Measurements from ENCODE around the gene ALK. TPM values are rescaled to one million over a fixed set of nuclear protein-coding genes. Genes with fewer than 3 reads are reported as not detected.
"Not testable (repeated sequence)": the region's sequence is repeated elsewhere in the genome, so short reads cannot be mapped to it uniquely, and the experiment has no call there.

Gene ALK
- polyA plus RNA-seq, 3 donors: 0.02 to 1.0 (median 0.13) TPM

- 59 to 89% (median 77%) methylated on average over 2 to 3 of the region's 3 CpGs for WGBS, 3 donors
- H3K27ac ChIP-seq (ENCODE audit: low read depth, low read length): no peak overlapping the region
These were observed 145.0 kb downstream of the ALK start for GRCh38 chr2:29776406-29776805.

GRCh38 chr2:29775937-29776336 is 145.4 kb downstream of the ALK start:
- 68 to 95% (median 80%) methylated on average over 1 of the region's 1 CpG for WGBS, 3 donors
- H3K27ac ChIP-seq (ENCODE audit: low read depth, low read length): no peak overlapping the region

- 89 to 98% (median 94%) methylated on average over 6 of the region's 6 CpGs for WGBS, 3 donors
- no peak overlapping the region for H3K27ac ChIP-seq (ENCODE audit: low read depth, low read length)
These were observed 146.8 kb downstream of the ALK start for GRCh38 chr2:29774624-29775023.

- WGBS, 3 donors: 90 to 91% (median 91%) methylated on average over 3 of the region's 3 CpGs
- H3K27ac ChIP-seq (ENCODE audit: low read depth, low read length): no peak overlapping the region
These were observed 150.5 kb downstream of the ALK start for GRCh38 chr2:29770846-29771245.

GRCh38 chr2:29769847-29770246 is 151.5 kb downstream of the ALK start:
- no peak overlapping the region for H3K27ac ChIP-seq (ENCODE audit: low read depth, low read length)
- 42 to 94% (median 90%) methylated on average over 4 of the region's 4 CpGs for WGBS, 3 donors

- WGBS, 3 donors: 65 to 72% (median 67%) methylated on average over 9 of the region's 9 CpGs
- no peak overlapping the region for H3K27ac ChIP-seq (ENCODE audit: low read depth, low read length)
These were observed 153.6 kb downstream of the ALK start for GRCh38 chr2:29767606-29768335.

- H3K27ac ChIP-seq (ENCODE audit: low read depth, low read length): no peak overlapping the region
- 59 to 93% (median 68%) methylated on average over 1 of the region's 1 CpG for WGBS, 3 donors
These were observed 155.2 kb downstream of the ALK start for GRCh38 chr2:29766191-29766590.

GRCh38 chr2:29765721-29766120 is 155.7 kb downstream of the ALK start:
- WGBS, 3 donors: 74 to 93% (median 88%) methylated on average over 1 of the region's 1 CpG
- no peak overlapping the region for H3K27ac ChIP-seq (ENCODE audit: low read depth, low read length)

- WGBS, 3 donors: 21 to 61% (median 50%) methylated on average over 3 of the region's 3 CpGs
- no peak overlapping the region for H3K27ac ChIP-seq (ENCODE audit: low read depth, low read length)
These were observed 158.0 kb downstream of the ALK start for GRCh38 chr2:29763371-29763770.

- 75 to 79% (median 76%) methylated on average over 5 of the region's 5 CpGs for WGBS, 3 donors
- H3K27ac ChIP-seq (ENCODE audit: low read depth, low read length): no peak overlapping the region
These were observed 159.1 kb downstream of the ALK start for GRCh38 chr2:29762239-29762638.

- WGBS, 3 donors: 52 to 59% (median 52%) methylated on average over 1 of the region's 1 CpG
- no peak overlapping the region for H3K27ac ChIP-seq (ENCODE audit: low read depth, low read length)
These were observed 160.1 kb downstream of the ALK start for GRCh38 chr2:29761278-29761677.

- WGBS, 3 donors: 90 to 98% (median 94%) methylated on average over 3 of the region's 3 CpGs
These were observed 161.4 kb downstream of the ALK start for GRCh38 chr2:29760008-29760407.

GRCh38 chr2:29759360-29759759 is 162.0 kb downstream of the ALK start:
- no peak overlapping the region for H3K27ac ChIP-seq (ENCODE audit: low read depth, low read length)
- WGBS, 3 donors: 67 to 87% (median 83%) methylated on average over 4 of the region's 4 CpGs

More at GRCh38 chr2:29760008-29760407, 161.4 kb downstream of the ALK start:
- H3K27ac ChIP-seq (ENCODE audit: low read depth, low read length): no peak overlapping the region

- no peak overlapping the region for H3K27ac ChIP-seq (ENCODE audit: low read depth, low read length)
- 87 to 94% (median 88%) methylated on average over 5 of the region's 5 CpGs for WGBS, 3 donors
These were observed 165.6 kb downstream of the ALK start for GRCh38 chr2:29755829-29756228.

- no peak overlapping the region for H3K27ac ChIP-seq (ENCODE audit: low read depth, low read length)
- WGBS, 3 donors: 84 to 96% (median 87%) methylated on average over 7 of the region's 7 CpGs
These were observed 166.2 kb downstream of the ALK start for GRCh38 chr2:29755233-29755632.

- WGBS, 3 donors: 51 to 70% (median 62%) methylated on average over 8 of the region's 8 CpGs
These were observed 167.5 kb downstream of the ALK start for GRCh38 chr2:29753671-29754444.

GRCh38 chr2:29751390-29751789 is 170.0 kb downstream of the ALK start:
- WGBS, 3 donors: 85 to 91% (median 91%) methylated on average over 6 of the region's 6 CpGs
- no peak overlapping the region for H3K27ac ChIP-seq (ENCODE audit: low read depth, low read length)

More at GRCh38 chr2:29753671-29754444, 167.5 kb downstream of the ALK start:
- H3K27ac ChIP-seq (ENCODE audit: low read depth, low read length): no peak overlapping the region

GRCh38 chr2:29750463-29750862 is 170.9 kb downstream of the ALK start:
- WGBS, 3 donors: 83 to 95% (median 88%) methylated on average over 3 of the region's 3 CpGs
- not testable (repeated sequence) for H3K27ac ChIP-seq (ENCODE audit: low read depth, low read length)

GRCh38 chr2:29749843-29750242 is 171.5 kb downstream of the ALK start:
- H3K27ac ChIP-seq (ENCODE audit: low read depth, low read length): no peak overlapping the region
- WGBS, 3 donors: 84 to 92% (median 85%) methylated on average over 5 of the region's 5 CpGs

GRCh38 chr2:29749041-29749440 is 172.3 kb downstream of the ALK start:
- H3K27ac ChIP-seq (ENCODE audit: low read depth, low read length): no peak overlapping the region
- 72 to 93% (median 87%) methylated on average over 1 of the region's 1 CpG for WGBS, 3 donors

All from adipose tissue (tissue), 3 donors.